RPMI8226 (cell line): ENCODE measurements around the gene TOP3B.
"Not testable (repeated sequence)": the region's sequence is repeated elsewhere in the genome, so short reads cannot be mapped to it uniquely, and the experiment has no call there.

Source experiments
- DNase-seq: peaks from one replicate; pipeline ENCODE4 v3.0.0-alpha.2; 2015

The TOP3B gene

DNA sequence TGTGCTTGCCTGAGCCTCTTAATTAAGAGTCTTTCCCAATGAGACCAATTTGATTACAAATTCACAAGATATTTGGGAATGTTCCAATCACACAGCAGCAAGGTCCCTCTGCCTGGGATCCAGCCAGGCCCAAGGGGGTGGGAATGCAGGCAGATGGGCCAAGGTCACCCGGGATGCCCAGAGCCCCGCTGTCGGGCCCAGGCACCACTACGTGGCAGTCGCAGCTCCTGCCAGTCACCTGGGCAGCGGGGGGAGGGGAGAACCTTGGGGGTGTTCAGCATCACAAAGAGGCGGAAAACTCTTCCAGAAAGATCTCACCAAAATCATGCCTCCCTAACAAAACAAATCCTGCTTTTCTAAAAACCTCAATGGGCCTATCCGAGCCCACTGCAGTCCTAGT, 60.9 kb downstream of the TOP3B start:
- DNase-seq: no peak

DNA sequence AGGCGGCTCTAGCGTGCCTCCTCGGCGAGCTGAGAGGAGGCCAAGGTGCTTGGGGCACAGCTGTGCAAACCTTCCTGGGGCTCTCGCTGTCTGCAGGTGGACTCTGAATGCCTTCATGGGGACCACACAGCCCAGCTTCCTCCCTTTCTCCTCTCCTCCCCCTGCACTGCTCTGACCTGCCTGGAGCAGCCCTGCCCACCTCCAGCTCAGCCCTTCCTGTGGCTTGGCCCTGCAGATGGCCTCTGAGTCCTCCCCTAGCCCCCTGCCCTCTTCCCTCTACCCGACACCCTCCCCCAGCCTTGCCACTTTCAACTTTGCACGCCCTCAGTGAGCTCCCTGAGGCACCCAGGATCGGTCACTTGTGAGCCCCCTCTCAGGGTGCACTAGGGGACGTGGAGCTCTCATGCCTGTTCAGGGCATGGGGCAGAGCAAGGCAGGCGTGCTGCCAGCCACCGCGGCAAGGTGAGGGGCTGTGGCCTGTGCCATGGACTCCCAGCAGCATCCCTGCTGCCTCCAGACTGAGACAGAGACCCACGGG, 61.3 kb downstream of the TOP3B start:
- DNase-seq: no peak

DNA sequence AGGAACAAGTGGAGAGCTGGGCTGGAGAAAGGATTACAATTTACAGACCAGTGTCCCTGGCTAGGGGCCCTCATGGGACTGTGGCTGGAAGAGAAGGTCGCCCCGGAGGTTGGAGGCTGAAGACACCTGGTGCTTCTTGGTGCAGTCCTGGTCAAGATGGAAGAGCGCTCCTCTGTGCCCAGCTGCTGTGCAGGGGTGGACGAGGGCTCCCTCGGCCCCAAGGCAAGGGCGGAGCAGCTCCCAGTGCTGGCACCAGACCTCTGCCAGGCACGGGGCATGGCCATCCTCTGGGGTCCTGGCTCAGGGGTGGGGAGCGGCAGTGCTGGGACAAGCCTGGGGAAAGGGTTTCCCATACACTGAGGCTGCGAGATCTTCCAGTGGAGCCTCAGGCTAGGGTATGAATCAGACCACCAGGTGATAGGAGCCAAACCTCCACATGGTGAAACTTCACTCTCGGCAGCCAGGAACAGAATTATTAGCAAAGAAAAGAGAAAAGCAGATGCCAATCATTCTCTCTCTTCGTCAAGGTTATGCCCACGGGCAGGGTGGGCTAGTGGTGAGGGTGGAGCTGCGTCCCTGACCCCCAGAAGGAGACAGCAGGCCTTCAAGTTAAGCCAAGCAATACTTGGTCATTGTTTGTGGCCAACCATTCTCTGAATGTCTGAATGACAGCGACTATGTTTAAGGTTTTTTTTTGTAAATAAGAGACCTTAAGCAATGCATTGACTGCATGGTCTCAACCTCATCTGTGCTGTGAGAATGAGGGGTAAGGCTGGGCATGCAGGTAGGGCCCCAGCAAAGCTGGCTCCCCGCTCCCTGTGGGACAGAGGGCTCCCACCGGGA, 62.0 kb downstream of the TOP3B start:
- DNase-seq: no peak

DNA sequence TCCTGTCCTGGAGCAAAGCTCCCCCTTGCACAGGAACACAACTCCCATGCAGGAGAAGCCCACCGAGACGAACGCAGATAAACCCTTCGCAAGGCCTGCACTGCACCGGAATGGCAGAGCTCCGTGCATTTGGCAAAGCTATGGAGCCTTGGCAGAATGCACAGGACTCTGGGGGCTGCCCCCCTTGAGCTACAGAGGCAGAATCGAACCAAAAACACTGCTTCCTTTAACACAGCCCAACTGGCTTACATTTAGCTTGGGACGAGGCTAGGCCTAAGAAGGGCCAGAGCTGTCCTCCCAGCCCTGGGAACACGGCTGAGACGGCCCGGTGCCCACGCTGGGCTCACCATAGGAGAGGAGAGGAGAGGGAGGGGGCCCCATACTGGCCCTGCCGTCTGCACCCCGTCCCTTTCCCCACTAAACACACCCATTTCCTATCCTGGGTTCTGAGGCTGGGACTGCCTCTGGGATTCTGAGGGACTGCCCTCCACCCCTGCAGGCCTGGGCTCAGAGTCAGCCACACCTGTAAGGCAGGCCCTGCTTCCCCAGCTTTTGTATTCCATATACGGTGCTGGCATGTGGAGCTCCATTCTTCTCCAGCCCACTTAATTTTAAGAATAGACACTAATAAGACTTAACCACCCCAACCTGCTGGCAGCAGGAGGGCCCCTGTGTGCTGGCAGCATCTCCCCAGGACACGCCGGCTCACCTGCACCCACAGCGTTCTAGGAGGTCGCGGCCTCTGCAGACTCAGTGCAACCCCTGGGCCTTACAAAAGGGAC, 62.9 kb downstream of the TOP3B start:
- no peak for DNase-seq

DNA sequence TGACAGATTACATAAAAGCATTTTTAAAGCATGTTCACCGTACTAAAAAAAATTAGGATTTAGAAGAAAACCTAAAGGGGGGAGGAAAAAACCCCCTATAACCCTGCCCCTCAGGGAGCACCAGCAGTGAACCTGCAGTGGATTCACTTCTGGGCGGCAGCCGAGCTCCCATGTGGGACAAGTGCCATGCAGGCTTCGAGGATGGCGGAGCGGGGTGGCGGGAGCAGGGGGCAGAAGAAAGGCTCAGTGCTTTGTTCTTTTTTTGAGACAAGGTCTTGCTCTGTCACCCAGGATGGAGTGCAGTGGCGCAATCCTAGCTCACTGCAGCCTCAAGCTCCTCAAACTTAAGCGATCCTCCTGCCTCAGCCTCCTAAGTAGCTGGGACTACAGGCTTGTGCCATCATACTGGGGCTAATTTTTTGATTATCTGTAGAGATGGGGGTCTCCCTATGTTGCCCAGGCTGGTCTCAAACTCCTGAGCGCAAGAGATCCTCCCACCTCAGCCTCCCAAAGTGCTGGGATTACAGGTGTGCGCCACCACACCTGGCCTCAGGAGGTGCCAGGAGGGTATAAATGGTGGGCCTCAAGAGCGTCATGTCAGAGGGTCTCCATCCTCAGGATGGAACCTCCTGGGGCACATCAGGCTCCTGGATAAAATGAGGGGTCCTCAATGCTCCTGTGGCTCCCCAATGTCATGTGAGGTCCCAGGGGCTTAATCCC, 64.0 kb downstream of the TOP3B start:
- DNase-seq: no peak

DNA sequence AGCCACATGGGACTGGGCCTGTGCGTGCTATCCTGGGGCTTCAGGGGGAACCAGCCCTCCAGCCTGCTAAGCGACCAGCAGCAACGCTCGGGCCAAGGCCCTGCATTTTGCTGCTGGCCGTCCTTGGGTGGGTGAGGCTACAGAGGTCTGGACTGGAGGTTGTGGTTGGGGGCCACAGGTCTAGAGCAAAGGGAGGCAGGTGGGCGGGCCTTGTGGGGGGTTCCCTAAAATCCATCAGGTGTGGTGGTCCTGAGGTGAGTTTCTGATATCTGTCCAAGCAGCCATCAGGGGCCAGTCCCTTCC, 64.7 kb downstream of the TOP3B start:
- DNase-seq: no peak

DNA sequence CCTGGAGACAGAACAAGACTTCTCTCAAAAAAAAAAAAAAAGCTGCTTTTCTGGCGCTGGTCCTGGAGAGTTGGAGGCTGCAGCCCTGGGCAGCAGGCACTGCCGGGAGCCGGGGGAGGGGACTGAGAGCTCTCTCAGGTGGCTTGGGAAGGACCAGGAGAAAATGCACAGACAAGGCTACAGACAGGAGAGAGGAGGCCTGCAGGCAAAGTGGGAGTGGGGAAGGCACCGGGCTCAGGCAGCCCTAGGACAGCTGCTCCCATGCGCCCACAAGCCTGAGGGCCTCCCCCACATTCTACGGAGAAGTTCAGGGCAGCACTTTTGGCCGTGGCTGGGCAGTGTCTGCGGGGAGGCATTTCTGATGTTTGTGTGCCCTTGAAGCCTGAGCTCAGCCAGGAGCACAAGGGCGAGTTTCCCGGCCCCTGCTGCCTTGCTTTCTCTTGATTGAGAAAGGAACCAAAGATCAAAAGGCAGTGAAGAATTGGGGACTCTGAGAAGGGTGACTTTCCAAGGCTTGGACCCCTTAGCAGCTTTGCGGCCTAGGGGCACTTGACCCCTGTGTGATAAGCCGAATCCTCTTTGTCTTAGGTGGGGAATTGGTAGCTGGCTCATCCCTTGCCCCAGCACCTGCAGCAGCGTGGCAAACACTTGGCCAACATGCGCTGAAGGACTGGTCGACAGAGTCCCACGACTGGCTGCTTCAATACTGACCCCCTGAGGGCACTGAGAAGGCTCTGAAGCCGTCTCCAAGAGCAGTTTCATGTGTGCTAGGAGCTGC, 65.2 kb downstream of the TOP3B start:
- DNase-seq: no peak

DNA sequence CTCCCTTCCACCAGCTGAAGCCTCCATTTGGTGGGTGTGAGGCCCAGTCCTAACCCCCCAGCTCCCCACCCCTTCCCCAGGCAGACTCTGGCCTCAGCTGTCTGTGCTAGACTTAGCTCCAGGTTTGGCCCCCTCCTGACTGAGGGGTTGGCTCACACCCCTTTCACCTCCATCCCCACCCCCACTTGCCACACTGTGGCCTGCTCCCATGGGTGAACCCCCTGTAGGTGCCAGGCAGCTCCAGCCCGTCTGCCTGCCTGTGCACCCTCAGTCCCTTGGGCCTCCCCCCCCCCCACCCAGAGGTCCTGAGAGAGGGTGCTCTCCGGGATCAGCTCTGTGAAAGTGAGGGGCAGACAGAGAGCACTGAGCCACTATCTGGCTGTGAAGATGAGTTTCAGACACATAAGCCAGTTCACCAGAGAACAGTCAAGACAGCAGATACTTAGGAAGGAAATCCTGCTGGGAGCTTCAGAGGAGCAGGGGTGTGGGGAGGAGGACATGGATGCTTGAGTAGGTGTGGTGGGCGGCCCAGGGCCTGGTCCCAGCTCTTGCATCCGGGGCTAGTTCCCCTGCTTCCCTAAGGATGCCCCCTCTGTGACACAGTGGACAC, 66.2 kb downstream of the TOP3B start:
- no peak for DNase-seq

DNA sequence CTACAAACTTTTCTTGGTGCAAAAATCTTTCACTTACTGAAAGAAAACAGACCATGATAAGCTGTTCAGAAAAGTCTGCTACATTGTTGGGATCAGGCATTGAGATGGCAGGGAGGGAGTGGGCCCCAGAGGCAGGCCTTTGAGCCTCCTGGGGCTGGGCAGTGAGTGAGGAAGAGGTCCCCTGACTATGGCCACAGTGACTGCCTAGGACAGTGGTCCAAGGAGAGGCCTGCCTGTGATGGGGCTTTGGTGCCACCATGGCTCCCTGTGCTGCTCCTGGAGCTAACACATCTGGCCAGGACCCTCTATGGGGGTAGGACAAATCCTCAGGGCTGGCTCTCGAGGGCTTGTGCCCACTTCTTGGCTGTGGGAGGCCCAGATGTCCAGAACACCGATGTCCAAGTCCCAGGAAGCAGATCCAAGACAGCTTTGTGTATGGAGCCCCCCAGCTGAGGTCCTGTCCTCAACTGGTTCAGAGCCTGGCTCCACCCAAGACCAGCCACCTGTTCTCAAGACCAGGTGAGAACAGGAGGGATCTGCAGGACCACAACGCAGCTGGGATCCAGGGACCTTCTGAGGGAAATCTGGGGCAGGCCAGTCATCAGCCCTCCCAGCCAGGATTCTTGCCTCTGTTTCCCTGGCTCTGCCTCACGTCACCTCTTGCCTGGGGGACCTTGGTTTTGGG, 66.8 kb downstream of the TOP3B start:
- DNase-seq: no peak

DNA sequence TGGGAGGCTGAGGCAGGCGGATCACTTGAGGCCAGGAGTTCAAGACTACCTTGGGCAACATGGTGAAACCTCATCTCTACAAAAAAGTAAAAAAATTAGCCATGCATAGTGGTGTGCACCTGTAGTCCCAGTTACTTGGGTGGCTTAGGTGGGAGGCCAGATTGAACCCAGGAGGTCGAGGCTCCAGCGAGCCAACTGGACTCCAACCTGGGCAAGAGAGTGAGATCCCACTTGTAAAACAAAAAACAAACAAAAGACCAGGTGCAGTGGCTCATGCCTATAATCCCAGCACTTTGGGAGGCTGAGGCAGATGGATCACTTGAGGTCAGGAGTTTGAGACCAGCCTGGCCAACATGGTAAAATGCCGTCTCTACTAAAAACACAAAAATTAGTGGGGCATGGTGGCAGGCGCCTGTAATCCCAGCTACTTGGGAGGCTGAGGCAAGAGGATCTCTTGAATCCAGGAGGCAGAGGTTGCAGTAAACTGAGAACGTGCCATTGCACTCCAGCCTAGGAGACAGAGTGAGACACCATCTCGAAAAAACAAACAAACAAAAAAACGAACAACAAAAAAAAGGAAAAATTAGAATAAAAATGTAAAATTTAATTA, 68.4 kb downstream of the TOP3B start:
- DNase-seq: not testable (repeated sequence)

DNA sequence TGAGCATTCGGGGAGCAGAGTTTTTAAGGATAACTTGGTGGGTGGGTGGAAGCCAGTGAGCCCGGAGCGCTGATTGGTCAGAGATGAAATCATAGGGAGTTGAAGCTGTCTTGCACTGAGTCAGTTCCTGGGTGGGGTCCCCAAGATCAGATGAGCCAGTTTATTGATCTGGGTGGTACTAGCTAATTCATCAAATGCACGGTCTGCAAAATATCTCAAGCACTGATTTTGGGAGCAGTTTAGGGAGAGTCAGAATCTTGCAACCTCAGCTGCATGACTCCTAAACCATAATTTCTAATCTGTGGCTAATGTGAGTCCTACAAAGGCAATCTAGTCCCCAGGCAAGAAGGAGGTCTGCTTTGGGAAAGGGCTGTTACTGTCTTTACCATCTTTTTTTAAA, 72.2 kb downstream of the TOP3B start:
- DNase-seq: not testable (repeated sequence)

DNA sequence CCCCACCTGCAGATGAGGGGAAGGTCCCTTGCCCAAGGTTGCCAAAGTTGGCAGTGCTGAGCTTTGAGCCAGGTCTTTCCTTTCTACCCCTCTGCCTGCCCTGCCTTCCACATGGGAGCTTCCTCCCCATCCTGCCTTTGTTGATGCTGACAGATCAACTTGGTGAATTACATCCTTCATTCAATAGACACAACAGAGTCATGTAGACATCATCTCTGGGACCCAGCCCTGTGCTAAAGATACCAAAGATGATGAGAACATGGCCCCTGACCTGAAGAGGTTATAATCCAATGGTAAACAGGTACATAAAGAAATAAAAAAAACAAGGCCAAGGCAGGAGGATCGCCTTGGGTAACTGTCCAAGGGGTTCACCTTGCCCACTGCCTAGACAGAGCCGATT, 72.7 kb downstream of the TOP3B start:
- no peak for DNase-seq

DNA sequence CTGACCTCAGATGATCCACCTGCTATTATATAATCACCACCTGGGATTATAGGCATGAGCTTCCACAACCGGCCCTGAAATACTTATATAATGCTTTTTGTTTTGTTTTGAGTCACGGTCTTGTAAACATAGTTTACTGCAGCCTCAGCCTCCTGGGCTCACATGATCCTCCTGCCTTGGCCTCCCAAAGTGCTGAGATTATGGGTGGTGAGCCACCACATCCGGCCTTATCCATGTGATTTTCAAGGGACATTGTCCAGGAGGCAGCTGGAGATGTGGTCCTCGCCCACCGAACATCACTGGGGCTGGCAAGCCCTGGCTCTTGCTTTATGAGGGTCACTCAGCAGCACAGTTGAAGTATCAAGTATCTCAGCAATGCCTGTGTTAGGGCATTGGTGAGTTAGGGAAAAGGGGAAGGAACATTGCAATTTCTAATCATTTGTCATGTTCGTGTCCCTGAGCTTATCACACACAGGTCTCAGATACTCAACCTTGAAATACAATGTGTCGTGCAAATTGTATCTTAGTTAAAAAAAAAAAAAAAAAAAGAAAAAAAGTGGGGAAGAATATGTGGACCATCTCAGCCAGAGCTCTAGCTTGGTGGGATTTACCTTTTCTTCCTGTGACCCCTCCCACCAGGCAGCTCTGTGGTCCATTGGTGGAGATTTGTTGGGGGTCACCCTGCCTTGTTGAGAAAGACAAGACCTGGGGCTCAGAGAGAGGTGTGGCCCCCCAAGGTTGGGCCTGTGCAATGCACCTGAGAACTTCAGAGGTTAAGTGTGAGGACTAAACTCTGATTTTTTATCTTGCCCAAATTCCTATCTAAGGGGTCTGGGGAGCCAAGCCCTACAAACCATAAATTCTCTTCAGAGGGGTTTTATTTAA, 74.7 kb downstream of the TOP3B start:
- DNase-seq: no peak
